GM12878 (cell line): ENCODE data around the gene THRAP3. TPM values are rescaled to one million over a fixed set of nuclear protein-coding genes. Genes with fewer than 3 reads are reported as not detected.

Experiments
- ATAC-seq: fragments of 200-7000 bp; cut with Tn5 transposase; 3 replicates; pipeline ENCODE4 v1.9.1; 2020; ENCODE audit warnings: mild to moderate bottlenecking, moderate library complexity
- BruUV-seq: library from RNA; stranded (reverse); fragments of 400-500 nt; replicated peaks from 2 replicates; lab custom pipeline; 2021; lab: Mats Ljungman, UMichigan
- CTCF ChIA-PET: fragments of 300-600 bp; sonication (Branson Sonifier 250); formaldehyde crosslinking; extraction: SDS; loops from one replicate; lab custom pipeline; 2021; ENCODE audit warnings: inconsistent platforms; lab: Yijun Ruan, JAX
- POLR2A ChIA-PET: fragments of 350-600 bp; formaldehyde crosslinking; extraction: SDS; loops from one replicate; lab custom pipeline; 2021; ENCODE audit warnings: inconsistent platforms; lab: Charles Lee
- RAD21 ChIA-PET: fragments of 300-600 bp; sonication (Branson Sonifier 250); formaldehyde crosslinking; loops from one replicate; lab custom pipeline; 2023; ENCODE audit warnings: antibody characterized with exemption; ENCODE audit not compliant: unreplicated experiment; lab: Charles Lee
- SMC1A ChIA-PET: fragments of 300-600 bp; sonication (Branson Sonifier 250); formaldehyde crosslinking; loops from one replicate; lab custom pipeline; 2023; ENCODE audit not compliant: unreplicated experiment, uncharacterized antibody; lab: Charles Lee
- DNase-seq: peaks from one replicate; pipeline ENCODE4 v3.0.0-alpha.2; 2011; ENCODE audit warnings: low read depth, low spot score
- FAIRE-seq: peaks from 3 replicates; lab custom pipeline; 2011; peaks lifted over from hg19 to GRCh38; lab: Jason Lieb, UNC
- H2AFZ ChIP-seq: 2 replicates; pipeline ENCODE4 v1.6.0; 2011; ENCODE audit warnings: low read depth, low read length, control low read depth; ENCODE audit not compliant: control insufficient read depth
- H3K27ac ChIP-seq: 2 replicates; pipeline ENCODE4 v1.5.1; 2011; ENCODE audit warnings: control low read depth; ENCODE audit not compliant: control insufficient read depth, insufficient read depth
- H3K27me3 ChIP-seq, 2 experiments: replicated peaks in 1 of 2; 2 replicates each; pipeline versions ENCODE4 v1.6.0 to v1.6.1; 2011; ENCODE audit warnings: low read length in 1 of 2; ENCODE audit not compliant: control insufficient read depth in 2 of 2, insufficient read depth in 2 of 2
- H3K36me3 ChIP-seq, 2 experiments: 2 replicates each; pipeline ENCODE4 v1.5.1; 2011; ENCODE audit warnings: low read length in 1 of 2; ENCODE audit not compliant: control insufficient read depth in 2 of 2, insufficient read depth in 2 of 2
- H3K4me1 ChIP-seq: 2 replicates; pipeline ENCODE4 v1.6.1; 2011; ENCODE audit warnings: mild to moderate bottlenecking, low read length, moderate library complexity, mixed read lengths; ENCODE audit not compliant: control insufficient read depth, insufficient read depth
- H3K4me2 ChIP-seq: 2 replicates; pipeline ENCODE4 v1.6.0; 2011; ENCODE audit warnings: control low read depth; ENCODE audit not compliant: control insufficient read depth, insufficient read depth
- H3K4me3 ChIP-seq: fragments of 200-600 bp; sonication (generic); 2 replicates; pipeline ENCODE4 v1.5.1; 2016
- H3K79me2 ChIP-seq: 2 replicates; pipeline ENCODE4 v1.6.0; 2011; ENCODE audit warnings: low read length; ENCODE audit not compliant: control insufficient read depth, insufficient read depth
- H3K9ac ChIP-seq: 2 replicates; pipeline ENCODE4 v1.8.0; 2011; ENCODE audit warnings: low read length, control low read depth, mixed read lengths; ENCODE audit not compliant: control insufficient read depth, insufficient read depth
- H3K9me3 ChIP-seq: replicated peaks from 3 replicates; pipeline ENCODE4 v1.5.1; 2011; ENCODE audit warnings: mild to moderate bottlenecking, low read length; ENCODE audit not compliant: control insufficient read depth, insufficient read depth
- H4K20me1 ChIP-seq: 2 replicates; pipeline ENCODE4 v1.6.0; 2011; ENCODE audit not compliant: control insufficient read depth, insufficient read depth
- ATF7 ChIP-seq: fragments of 450-650 bp; IDR thresholded peaks from 2 replicates; pipeline ENCODE4 v1.6.1; 2016; ENCODE audit warnings: low read depth, mild to moderate bottlenecking
- BCL3 ChIP-seq: IDR thresholded peaks from 2 replicates; pipeline ENCODE4 v1.6.1; 2011; ENCODE audit warnings: borderline replicate concordance, low read depth, mild to moderate bottlenecking, moderate library complexity, low read length; ENCODE audit not compliant: insufficient read depth, poor library complexity, severe bottlenecking
- CBX3 ChIP-seq: fragments of 200-600 bp; sonication (generic); IDR thresholded peaks from 2 replicates; pipeline ENCODE4 v1.6.1; 2016; ENCODE audit warnings: low read depth, borderline replicate concordance
- CHD1 ChIP-seq: IDR thresholded peaks from 2 replicates; pipeline ENCODE4 v1.6.1; 2012; ENCODE audit warnings: low read depth, low read length, improper control_type of control experiment
- E4F1 ChIP-seq: fragments of 450-650 bp; IDR thresholded peaks from 2 replicates; pipeline ENCODE4 v1.6.1; 2018; ENCODE audit warnings: borderline replicate concordance, mild to moderate bottlenecking; ENCODE audit not compliant: partially characterized antibody
- JUNB ChIP-seq: IDR thresholded peaks from 2 replicates; pipeline ENCODE4 v1.6.1; 2016; ENCODE audit warnings: antibody characterized with exemption, mild to moderate bottlenecking
- MLLT1 ChIP-seq: fragments of 450-650 bp; IDR thresholded peaks from 2 replicates; pipeline ENCODE4 v1.6.1; 2016; ENCODE audit warnings: mild to moderate bottlenecking
- NFIC ChIP-seq: IDR thresholded peaks from 2 replicates; pipeline ENCODE4 v1.6.1; 2012; ENCODE audit warnings: low read depth, mild to moderate bottlenecking, inconsistent platforms, low read length, moderate library complexity
- NFYB ChIP-seq: IDR thresholded peaks from 2 replicates; pipeline ENCODE4 v1.6.1; 2011; ENCODE audit warnings: low read depth, mild to moderate bottlenecking, low read length, improper control_type of control experiment, moderate library complexity; ENCODE audit not compliant: insufficient read depth
- RFX5 ChIP-seq: IDR thresholded peaks from 2 replicates; pipeline ENCODE4 v1.6.1; 2011; ENCODE audit warnings: low read depth, low read length, improper control_type of control experiment
- SIN3A ChIP-seq: IDR thresholded peaks from 2 replicates; pipeline ENCODE4 v1.6.1; 2012; ENCODE audit warnings: low read depth, low read length, improper control_type of control experiment
- SP1 ChIP-seq: IDR thresholded peaks from one replicate; pipeline ENCODE4 v1.6.1; 2011; ENCODE audit warnings: low read depth, low read length
- SUPT20H ChIP-seq: IDR thresholded peaks from 2 replicates; pipeline ENCODE4 v1.6.1; 2011; ENCODE audit warnings: low read depth, mild to moderate bottlenecking, low read length, moderate library complexity, borderline replicate concordance; ENCODE audit not compliant: control insufficient read depth
- WGBS: methylation state at CpG from one replicate; pipeline ENCODE4 v1.1.6; 2016; ENCODE audit warnings: low lambda C conversion rate; ENCODE audit not compliant: insufficient replicate concordance, insufficient coverage; ENCODE audit errors: missing lambda C conversion rate; 5-methylcytosine and 5-hydroxymethylcytosine counted together
- in situ Hi-C: fragments of 300-500 bp; cut with MboI; formaldehyde crosslinking; loops from 9 replicates; pipeline ENCODE4 v1.14.3; 2018; ENCODE audit warnings: mixed read lengths
- intact Hi-C: fragments of 100-400 bp; cut with micrococcal nuclease; formaldehyde crosslinking; loops from one replicate; pipeline ENCODE4 v1.14.2; 2022; ENCODE audit not compliant: unreplicated experiment
- polyA plus RNA-seq, 11 experiments: library from polyadenylated mRNA; depleted of rRNA in 4 of 11; unstranded in 6 of 11; stranded (reverse) in 5 of 11; fragments of >200 nt; fragmentation: Nextera tagmentation in 4 of 11; fragmentation: Illumina TruSeq in 1 of 11; extraction: Ambion mirVana in 4 of 11; extraction: Trizol in 1 of 11; gene quantifications; 1 replicate in 1 of 11; 2 replicates in 10 of 11; pipeline versions ENCODE4 v1.2.1 to v1.2.3, GENCODE V29; 2011 to 2016; ENCODE audit warnings: inconsistent platforms in 2 of 11, missing spikeins in 2 of 11, low read depth in 1 of 11
- total RNA-seq, 4 experiments: library from RNA; depleted of rRNA in 3 of 4; stranded (reverse); fragments of >200 nt in 3 of 4; fragmentation: Illumina TruSeq in 1 of 4; extraction: Trizol in 1 of 4; gene quantifications; 2 replicates each; pipeline versions ENCODE4 v1.2.1 to v1.2.3, GENCODE V29; 2013 to 2021

The THRAP3 gene
- total and polyA plus RNA-seq, 10 of the 15 experiments (the other 5 are each of a cell fraction or from before 2014, with no cell fraction given) = 76.3 to 173 (median 136) TPM

- Histone ChIP-seq H3K27ac (peak overlapping the region; percentile 18), H3K79me2 (peaks cover 15% of the 10 kb centered on the region), H3K4me3 (no peak overlapping the region), H2AFZ (no peak overlapping the region), H4K20me1 (no peaks in the 10 kb centered on the region), H3K9me3 (no peaks in the 10 kb centered on the region), H3K9ac (no peak overlapping the region), H3K36me3 (peaks cover 4 to 14% of the 10 kb centered on the region in 2 experiments), H3K27me3 (no peaks in the 10 kb centered on the region), H3K4me2 (0 out of 2 replicates have a peak overlapping the region, but pooled peaks have one; percentile 9), H3K4me1 (no peaks in the 10 kb centered on the region)
- SMC1A ChIA-PET = interaction anchor here (1.0 to 6.1 kb wide), 2 partner anchors 60 to 129 kb away, joined by 3 to 40 read pairs; partner anchors contain the start of gene TRAPPC3
- in situ Hi-C loops = no loop called here
- RAD21 ChIA-PET = interaction anchor here (1.3 to 1.5 kb wide), 2 partner anchors 91 to 129 kb away, joined by 4 read pairs; partner anchors contain the start of gene TRAPPC3
- 50% methylated on average over 2 of the region's 2 CpGs for WGBS
- FAIRE-seq (no peak), DNase-seq (no peak), ATAC-seq (no peak)
- POLR2A ChIA-PET = interaction anchor here (0.6 to 0.9 kb wide), 4 partner anchors 20 to 947 kb away, joined by 3 to 5 read pairs (median 4); no protein-coding TSS in a partner anchor
- intact Hi-C loops = no loop called here
- CTCF ChIA-PET = interaction anchor here (0.7 to 3.8 kb wide), 6 partner anchors 21 to 179 kb away, joined by 3 to 18 read pairs (median 4); partner anchors contain the start of gene TRAPPC3
- BruUV-seq = no TSS peak
- TF ChIP-seq ATF7 = no peak
- TF ChIP-seq BCL3 = no peak
- no peak for TF ChIP-seq MLLT1
- TF ChIP-seq SUPT20H = no peak
- TF ChIP-seq RFX5 = no peak
- TF ChIP-seq CBX3 = no peak
- TF ChIP-seq NFYB = no peak
- TF ChIP-seq JUNB = no peak
- no peak for TF ChIP-seq CHD1
- TF ChIP-seq NFIC = no peak
- TF ChIP-seq SIN3A = no peak
- TF ChIP-seq E4F1 = no peak
- TF ChIP-seq SP1 = no peak
Observed at GRCh38 chr1:36279110-36279788, 55.0 kb downstream of the THRAP3 start.
